Anterior cingulate cortex (tissue), 58 donors: Measurements from ENCODE around the gene PRKN.

Experiments
- DNase-seq, 58 donors: peaks; one replicate each; lab custom pipeline; 2025; lab: John Stamatoyannopoulos, UW

Gene PRKN

DNA sequence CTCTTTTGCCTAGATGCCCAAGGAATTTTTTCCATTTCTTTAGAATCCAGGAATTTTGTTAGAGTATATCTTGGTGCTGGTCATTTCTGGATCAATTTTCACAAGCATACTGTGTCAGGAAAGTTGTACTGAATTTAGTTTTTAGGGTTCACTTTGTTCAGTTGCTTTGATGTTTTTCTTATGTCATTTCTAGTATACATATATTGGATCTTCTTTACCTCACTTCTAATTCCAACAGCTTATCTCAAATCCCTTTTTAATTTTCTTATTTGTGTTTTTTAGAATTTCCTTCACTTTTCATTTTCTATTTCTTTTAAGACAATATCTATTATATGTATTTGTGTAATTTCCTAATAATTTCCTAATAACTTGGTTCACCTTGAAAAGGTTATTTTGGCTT, 1172.7 kb downstream of the PRKN start:
- no peak for DNase-seq

DNA sequence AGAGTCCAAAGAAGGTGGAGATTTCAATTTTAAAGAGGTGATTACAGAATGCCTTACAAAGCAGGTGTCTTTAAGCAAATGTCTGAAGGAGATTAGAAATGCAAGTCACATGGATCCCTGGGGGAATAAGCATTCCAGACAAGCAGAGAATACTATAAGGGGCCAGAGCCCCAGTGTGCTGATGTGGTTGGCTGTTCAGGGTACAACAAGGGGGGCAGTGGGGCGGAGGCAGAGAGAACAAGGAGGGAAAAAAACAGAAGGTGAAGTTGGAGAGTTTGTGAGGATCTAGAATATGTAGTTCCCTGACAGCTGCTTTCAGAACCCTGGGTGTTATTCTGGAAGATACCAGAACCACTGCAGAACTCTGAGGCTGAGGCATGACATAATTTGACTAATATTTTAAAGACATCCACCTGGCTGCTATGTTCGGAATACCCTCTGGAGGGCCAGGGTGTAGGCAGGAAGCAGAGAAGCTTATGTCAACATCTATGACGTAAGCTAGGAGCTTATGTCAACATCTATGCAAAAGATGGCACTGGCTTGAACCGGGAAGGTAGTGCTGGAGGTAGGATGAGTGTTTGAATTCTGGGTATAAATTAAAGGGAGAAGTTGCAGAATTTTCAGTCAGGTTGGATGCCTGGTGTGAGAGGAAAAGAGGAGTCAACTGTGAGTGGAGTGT, 1177.5 kb downstream of the PRKN start:
- no peak for DNase-seq

DNA sequence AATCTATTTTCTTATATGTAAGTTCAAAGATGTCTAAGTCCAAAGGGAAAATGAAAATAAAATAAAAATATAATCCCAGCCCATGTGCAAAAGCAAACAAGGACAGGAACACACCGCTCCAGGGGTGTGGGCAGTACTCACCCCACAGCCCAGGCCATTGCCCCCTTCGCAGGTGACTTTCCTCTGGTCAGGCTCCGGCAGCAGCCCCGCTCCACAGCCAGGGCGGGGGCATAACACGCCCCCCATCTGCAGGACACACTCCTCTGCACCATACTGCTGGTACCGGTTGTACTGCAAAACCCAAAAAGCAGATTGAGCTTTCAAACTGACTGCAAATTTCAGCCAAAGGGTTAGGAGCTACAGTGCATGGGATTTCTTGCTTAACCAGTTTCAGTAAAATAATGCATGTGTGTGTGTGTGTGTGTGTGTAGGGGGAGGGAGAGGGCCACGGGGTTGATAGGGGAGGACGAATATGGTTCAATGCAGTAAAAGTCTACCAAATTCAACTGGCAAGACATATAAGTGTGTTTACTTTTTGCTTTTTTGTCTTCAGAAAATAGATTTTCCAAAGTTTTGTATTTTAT, 1178.8 kb downstream of the PRKN start:
- no peak for DNase-seq

DNA sequence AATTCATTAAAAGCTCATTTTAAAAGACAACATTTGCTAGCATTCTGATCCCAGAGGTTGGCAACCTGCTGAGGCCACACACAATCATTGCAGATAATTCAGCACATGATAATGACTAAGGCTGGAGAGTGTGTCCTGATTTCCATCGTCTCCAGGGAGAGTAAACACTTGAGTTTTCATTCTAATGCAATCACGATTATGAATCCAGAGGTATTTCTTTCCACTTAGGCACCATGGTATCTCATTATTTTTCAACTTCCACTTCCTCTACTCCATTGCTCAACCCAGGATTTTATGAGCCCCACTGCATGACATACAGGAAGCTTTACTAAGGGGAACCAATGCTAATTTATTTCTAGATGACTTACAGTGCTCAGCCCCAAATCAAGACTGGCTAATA, 1179.9 kb downstream of the PRKN start:
- DNase-seq, result no peak

GRCh38 chr6:161546632-161547031, 1180.9 kb downstream of the PRKN start:
- no peak for DNase-seq

- no peak for DNase-seq
Observed at GRCh38 chr6:161545741-161546140, 1181.8 kb downstream of the PRKN start.

GRCh38 chr6:161544801-161545480, 1182.6 kb downstream of the PRKN start:
- no peak for DNase-seq

DNA sequence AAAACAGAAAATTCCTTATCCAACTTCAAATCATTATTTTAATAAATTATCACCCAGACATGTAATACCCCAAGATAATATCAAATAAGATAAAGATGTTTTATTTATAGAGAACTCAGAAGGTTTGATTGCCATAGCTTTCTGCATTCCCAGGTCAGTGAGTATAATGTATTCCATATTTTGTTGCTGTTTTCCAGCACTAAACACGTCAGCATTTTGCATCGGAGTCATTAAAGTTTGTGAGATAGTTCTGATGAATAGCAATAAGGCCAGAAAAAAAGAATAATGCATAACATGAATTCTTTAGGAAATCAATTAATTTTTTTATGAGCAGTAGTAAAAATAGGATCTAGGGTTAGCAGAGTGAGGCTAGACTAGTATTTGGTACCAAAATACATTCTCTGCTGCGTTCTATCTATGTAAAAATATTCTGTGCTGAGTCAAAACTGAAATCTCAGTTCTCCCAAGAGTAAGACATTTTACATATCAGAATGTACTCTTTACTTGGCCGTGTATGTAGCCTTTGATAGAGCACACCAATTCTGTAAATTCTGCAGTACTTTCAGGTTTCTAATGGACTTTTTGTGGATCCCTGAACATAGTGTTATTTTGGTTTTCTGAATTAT, 1183.8 kb downstream of the PRKN start:
- no peak for DNase-seq

- peak in 1 of 58 donors; percentile 3 for DNase-seq
Observed at GRCh38 chr6:161542346-161542980, 1185.1 kb downstream of the PRKN start.

- no peak for DNase-seq
Observed at GRCh38 chr6:161540532-161540931, 1187.0 kb downstream of the PRKN start.

GRCh38 chr6:161536224-161536630, 1191.3 kb downstream of the PRKN start:
- no peak for DNase-seq

DNA sequence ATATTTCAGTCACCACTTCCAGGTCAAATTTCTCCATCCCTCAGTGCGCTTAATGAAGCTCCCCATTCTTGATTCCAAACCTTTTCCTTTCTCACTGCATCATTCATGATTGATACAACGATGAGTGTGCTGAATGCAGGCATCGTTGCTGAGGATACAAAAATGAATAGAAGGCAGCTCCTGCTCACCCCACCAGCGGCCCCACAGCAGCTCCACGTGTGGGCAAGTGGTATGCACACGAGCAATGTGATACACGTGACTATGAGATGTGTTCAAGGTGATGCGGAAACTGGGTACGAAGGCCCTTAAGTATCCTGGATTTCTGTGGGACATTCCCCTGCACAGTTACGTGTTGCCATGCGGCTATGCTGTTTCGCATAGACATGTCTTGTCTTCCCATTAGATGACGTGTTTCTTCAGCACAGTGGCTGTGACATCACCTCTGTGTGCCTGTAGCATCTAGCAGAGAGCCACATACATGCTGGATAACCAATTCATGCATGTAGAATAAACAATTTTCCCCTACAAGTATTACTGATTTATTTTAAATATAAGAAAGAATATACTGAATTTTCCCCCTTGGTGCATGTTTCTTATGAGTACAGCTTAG, 1193.2 kb downstream of the PRKN start:
- no peak for DNase-seq

DNA sequence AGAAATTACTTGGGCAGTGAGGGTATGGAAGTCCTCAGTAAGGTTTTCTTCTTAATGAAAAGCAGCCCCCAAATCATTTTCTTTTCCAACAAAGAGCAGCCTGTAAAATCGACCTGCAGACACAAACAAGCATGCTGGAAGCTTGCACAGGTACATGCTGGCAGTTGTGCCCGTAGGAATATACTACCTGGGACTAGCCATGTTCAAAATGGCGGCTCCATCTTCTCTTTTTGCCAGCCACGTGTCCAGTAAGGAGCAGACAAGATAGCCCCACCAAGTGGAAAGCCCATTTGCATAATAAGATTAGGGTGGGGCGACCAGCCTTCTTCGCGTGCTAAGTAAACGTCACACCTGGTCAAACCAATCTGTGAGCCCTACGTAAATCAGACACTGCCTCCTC, 1194.3 kb downstream of the PRKN start:
- no peak for DNase-seq

- DNase-seq, result no peak
Observed at GRCh38 chr6:161532536-161532935, 1195.0 kb downstream of the PRKN start.

GRCh38 chr6:161526794-161527193, 1200.8 kb downstream of the PRKN start:
- DNase-seq, result no peak

GRCh38 chr6:161523362-161523761, 1204.2 kb downstream of the PRKN start:
- DNase-seq, result no peak

- no peak for DNase-seq
Observed at GRCh38 chr6:161522276-161522675, 1205.3 kb downstream of the PRKN start.

DNA sequence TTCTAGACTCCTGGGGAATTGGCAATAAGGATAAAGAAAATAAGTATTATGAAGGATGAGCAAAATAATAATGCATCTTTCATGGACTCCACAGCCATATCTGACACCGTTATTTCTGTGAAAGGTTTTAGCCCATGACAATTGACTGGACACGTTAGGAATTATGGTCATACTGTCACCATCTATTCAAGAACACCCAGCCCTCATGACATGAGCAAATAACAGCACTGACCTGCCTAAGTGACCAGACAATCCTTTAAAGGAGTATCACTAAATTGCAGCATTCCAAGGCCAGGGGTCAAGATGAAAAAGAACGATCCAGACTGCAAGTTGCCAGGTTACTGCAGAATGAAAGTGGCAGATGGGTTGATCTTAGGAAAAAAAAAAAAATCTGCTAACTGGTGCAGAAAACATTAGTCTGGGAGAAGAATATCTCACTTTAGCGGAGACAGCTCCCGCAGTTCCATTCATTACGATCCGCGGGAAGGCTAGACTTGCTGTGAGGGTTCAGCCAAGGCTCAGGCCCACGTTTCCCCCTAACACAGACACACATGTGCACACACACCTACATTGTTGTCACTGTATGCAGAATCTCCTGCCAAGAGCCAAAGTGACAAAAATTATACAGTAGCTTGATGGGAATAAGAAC, 1216.0 kb downstream of the PRKN start:
- no peak for DNase-seq

- DNase-seq, result no peak
Observed at GRCh38 chr6:161508341-161508740, 1219.2 kb downstream of the PRKN start.

- DNase-seq, result no peak
Observed at GRCh38 chr6:161507375-161507774, 1220.2 kb downstream of the PRKN start.
